Smooth muscle cell (in vitro differentiated cells): Measurements from ENCODE around the gene DNAJC16. TPM values are rescaled to one million over a fixed set of nuclear protein-coding genes. Genes with fewer than 3 reads are reported as not detected.

Experiments
- DNase-seq: peaks from one replicate; lab custom pipeline; 2025; ENCODE audit not compliant: unreplicated experiment; lab: John Stamatoyannopoulos, UW
- H2AFZ ChIP-seq: fragments of 200-600 bp; sonication (generic); 2 replicates; pipeline ENCODE4 v1.6.0; 2016; ENCODE audit warnings: antibody characterized with exemption, low read depth, mild to moderate bottlenecking
- H3F3A ChIP-seq: fragments of 200-600 bp; sonication (generic); 2 replicates; pipeline ENCODE4 v1.6.0; 2017; ENCODE audit warnings: antibody characterized with exemption, low read depth
- H3K27ac ChIP-seq: fragments of 200-600 bp; sonication (generic); 2 replicates; pipeline ENCODE4 v1.5.1; 2016; ENCODE audit warnings: low read depth, mild to moderate bottlenecking
- H3K27me3 ChIP-seq: fragments of 200-600 bp; sonication (generic); 2 replicates; pipeline ENCODE4 v1.6.1; 2016; ENCODE audit warnings: low read depth, mild to moderate bottlenecking
- H3K36me3 ChIP-seq: fragments of 200-600 bp; sonication (generic); 2 replicates; pipeline ENCODE4 v1.5.1; 2016; ENCODE audit warnings: low read depth
- H3K4me1 ChIP-seq: fragments of 200-600 bp; sonication (generic); 2 replicates; pipeline ENCODE4 v1.5.1; 2016; ENCODE audit warnings: low read depth
- H3K4me2 ChIP-seq: fragments of 200-600 bp; sonication (generic); 2 replicates; pipeline ENCODE4 v1.6.0; 2016; ENCODE audit warnings: mild to moderate bottlenecking
- H3K4me3 ChIP-seq: fragments of 200-600 bp; sonication (generic); 2 replicates; pipeline ENCODE4 v1.5.1; 2016; ENCODE audit warnings: mild to moderate bottlenecking
- H3K79me2 ChIP-seq: fragments of 200-600 bp; sonication (generic); 2 replicates; pipeline ENCODE4 v1.6.0; 2016; ENCODE audit warnings: low read depth, mild to moderate bottlenecking
- H3K9ac ChIP-seq: fragments of 200-600 bp; sonication (generic); 2 replicates; pipeline ENCODE4 v1.6.0; 2016; ENCODE audit warnings: low read depth
- H3K9me3 ChIP-seq: fragments of 200-600 bp; sonication (generic); replicated peaks from 2 replicates; pipeline ENCODE4 v1.5.1; 2016; ENCODE audit warnings: low read depth
- H4K20me1 ChIP-seq: fragments of 200-600 bp; sonication (generic); 2 replicates; pipeline ENCODE4 v1.6.0; 2016; ENCODE audit warnings: low read depth
- WGBS: methylation state at CpG from one replicate; pipeline ENCODE4 v1.1.7; 2016; ENCODE audit warnings: low lambda C conversion rate; 5-methylcytosine and 5-hydroxymethylcytosine counted together
- polyA plus RNA-seq: library from polyadenylated mRNA; unstranded; fragments of >200 nt; fragmentation: Nextera tagmentation; extraction: Ambion mirVana; gene quantifications from 2 replicates; pipeline ENCODE4 v1.2.1, GENCODE V29; 2016
- total RNA-seq: library from RNA; depleted of rRNA; stranded (reverse); fragments of >200 nt; gene quantifications from 2 replicates; pipeline ENCODE4 v1.2.3, GENCODE V29; 2014
- TF ChIP-seq, protein P1 (sequence below): fragments of 200-600 bp; sonication (generic); IDR thresholded peaks from 2 replicates; pipeline ENCODE4 v1.5.1; 2017; ENCODE audit warnings: borderline replicate concordance, mild to moderate bottlenecking, antibody characterized with exemption; ENCODE audit not compliant: insufficient read depth, poor library complexity, severe bottlenecking

The DNAJC16 gene
- total and polyA plus RNA-seq, 2 experiments from 2014 or later, result 4.0 to 18.3 TPM

DNA sequence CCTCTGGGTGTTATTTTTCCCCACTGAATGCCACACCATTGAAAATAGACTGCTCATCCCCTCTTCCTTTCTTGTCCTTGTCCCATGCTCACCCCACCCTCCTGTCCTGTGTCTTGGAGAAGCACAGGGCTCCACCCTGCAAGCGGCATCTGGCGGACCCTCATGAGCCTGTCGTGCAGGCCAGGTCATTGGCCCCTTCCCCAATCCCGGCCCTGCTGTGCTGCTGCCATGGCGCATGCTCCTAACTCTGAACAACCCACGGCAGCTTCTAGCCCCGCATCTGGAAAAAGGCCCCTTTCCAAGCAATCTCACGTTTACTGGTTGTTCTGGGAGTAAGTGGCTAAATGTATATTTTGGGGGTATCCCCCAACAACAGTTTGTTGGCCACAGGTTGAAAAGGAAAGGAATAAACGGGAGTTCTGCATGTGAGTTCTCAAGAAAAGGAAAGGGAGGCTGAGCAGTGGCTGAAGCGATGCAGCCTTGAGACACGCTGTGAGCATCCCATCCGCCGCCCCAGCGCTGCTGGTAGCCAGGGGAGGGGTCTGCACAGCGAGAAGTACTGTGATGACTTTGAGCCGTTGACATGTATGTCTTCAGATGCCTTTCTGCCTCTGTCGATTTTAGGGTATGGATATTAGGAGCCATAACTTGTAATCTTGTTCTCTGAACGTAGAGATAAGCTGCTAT is 41.9 kb downstream of the DNAJC16 start:
- H3K9me3 ChIP-seq, result no peaks in the 10 kb centered on the region
- no peaks in the 10 kb centered on the region for H3F3A ChIP-seq
- no peak for DNase-seq
- H3K79me2 ChIP-seq, result no peaks in the 10 kb centered on the region
- no peak overlapping the region for H3K27ac ChIP-seq
- peaks cover 3% of the 10 kb centered on the region for H3K4me1 ChIP-seq
- TF ChIP-seq, protein P1, sequence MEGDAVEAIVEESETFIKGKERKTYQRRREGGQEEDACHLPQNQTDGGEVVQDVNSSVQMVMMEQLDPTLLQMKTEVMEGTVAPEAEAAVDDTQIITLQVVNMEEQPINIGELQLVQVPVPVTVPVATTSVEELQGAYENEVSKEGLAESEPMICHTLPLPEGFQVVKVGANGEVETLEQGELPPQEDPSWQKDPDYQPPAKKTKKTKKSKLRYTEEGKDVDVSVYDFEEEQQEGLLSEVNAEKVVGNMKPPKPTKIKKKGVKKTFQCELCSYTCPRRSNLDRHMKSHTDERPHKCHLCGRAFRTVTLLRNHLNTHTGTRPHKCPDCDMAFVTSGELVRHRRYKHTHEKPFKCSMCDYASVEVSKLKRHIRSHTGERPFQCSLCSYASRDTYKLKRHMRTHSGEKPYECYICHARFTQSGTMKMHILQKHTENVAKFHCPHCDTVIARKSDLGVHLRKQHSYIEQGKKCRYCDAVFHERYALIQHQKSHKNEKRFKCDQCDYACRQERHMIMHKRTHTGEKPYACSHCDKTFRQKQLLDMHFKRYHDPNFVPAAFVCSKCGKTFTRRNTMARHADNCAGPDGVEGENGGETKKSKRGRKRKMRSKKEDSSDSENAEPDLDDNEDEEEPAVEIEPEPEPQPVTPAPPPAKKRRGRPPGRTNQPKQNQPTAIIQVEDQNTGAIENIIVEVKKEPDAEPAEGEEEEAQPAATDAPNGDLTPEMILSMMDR, result no peak
- no peak overlapping the region for H3K4me3 ChIP-seq
- H2AFZ ChIP-seq, result no peak overlapping the region
- no peaks in the 10 kb centered on the region for H4K20me1 ChIP-seq
- no peak overlapping the region for H3K4me2 ChIP-seq
- WGBS, result 93% methylated on average over 18 of the region's 18 CpGs
- peaks cover 9% of the 10 kb centered on the region for H3K36me3 ChIP-seq
- no peaks in the 10 kb centered on the region for H3K27me3 ChIP-seq
- H3K9ac ChIP-seq, result no peak overlapping the region

DNA sequence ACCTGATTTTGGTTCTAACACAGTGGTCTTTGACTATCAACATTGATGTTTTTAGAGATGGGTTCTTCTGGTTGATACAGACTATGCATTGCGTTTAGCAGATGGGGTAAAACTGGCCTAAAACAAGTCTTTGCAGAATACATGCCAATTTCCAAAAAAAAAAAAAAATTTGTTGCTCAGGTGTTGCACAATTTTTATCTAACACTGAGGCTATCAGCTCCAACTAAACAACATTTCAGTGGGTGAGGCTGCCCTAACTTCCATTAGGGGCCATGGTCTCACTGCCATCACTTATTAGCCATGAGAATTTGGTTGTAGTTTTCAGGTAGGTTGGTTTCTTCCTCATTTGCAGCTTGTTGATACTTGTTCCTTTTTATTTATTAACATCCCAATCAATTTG is 44.2 kb downstream of the DNAJC16 start:
- DNase-seq, result no peak
- 100% methylated on average over 1 of the region's 1 CpG for WGBS
- Histone ChIP-seq H3K4me2 (no peak overlapping the region), H3K9ac (no peak overlapping the region), H3K36me3 (peaks cover 9% of the 10 kb centered on the region), H3K27ac (no peak overlapping the region), H3K9me3 (no peaks in the 10 kb centered on the region), H3F3A (no peaks in the 10 kb centered on the region), H2AFZ (no peak overlapping the region), H3K79me2 (no peaks in the 10 kb centered on the region), H3K4me1 (peaks cover 5% of the 10 kb centered on the region), H3K27me3 (no peaks in the 10 kb centered on the region), H3K4me3 (no peak overlapping the region), H4K20me1 (no peaks in the 10 kb centered on the region)
- TF ChIP-seq, protein P1, result no peak

DNA sequence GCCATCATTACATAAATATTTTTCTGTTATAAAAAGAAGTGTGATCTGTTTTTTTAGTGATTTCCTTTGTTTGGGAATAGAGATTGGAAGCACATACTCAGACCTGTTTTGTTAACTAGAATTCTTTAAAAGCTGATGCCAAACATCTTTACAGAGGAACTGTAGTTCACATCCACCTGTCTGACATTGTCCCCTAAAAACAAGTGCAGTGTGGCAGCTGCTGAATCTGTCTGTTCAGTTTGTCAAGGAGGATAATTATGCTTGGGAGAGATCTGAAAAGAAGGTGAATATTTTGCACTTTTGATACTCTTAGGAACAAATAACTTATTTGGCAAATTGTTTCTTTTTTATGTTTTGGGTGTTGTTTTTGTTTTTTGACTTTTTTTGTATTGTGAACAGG is 44.6 kb downstream of the DNAJC16 start:
- no peaks in the 10 kb centered on the region for H3F3A ChIP-seq
- H3K4me3 ChIP-seq, result no peak overlapping the region
- no peaks in the 10 kb centered on the region for H3K79me2 ChIP-seq
- no peak overlapping the region for H3K9ac ChIP-seq
- peaks cover 5% of the 10 kb centered on the region for H3K4me1 ChIP-seq
- H4K20me1 ChIP-seq, result no peaks in the 10 kb centered on the region
- H3K27me3 ChIP-seq, result no peaks in the 10 kb centered on the region
- no peaks in the 10 kb centered on the region for H3K9me3 ChIP-seq
- no peak overlapping the region for H3K27ac ChIP-seq
- no peak overlapping the region for H2AFZ ChIP-seq
- TF ChIP-seq, protein P1, result no peak
- no peak overlapping the region for H3K4me2 ChIP-seq
- H3K36me3 ChIP-seq, result peaks cover 9% of the 10 kb centered on the region
- DNase-seq, result no peak

DNA sequence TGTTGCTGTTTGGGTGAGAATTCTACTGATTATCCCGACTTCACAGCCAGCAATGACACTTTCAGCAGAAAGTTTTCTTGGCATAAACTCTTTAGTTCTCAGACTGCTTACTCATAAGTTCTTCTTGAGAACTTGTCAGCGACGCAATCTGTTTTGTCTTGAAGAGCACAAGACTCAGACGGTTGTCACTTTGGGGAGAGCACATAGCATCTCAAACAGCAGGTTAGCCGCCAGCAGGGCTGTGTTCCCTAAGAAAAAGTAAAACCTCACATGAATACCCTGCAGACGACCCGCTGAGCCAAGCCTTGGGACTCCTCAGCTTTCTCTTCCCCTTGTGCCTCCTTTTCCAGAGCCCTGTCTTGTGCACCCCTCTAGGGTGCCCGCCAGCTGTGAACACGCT is 46.8 kb downstream of the DNAJC16 start:
- no peaks in the 10 kb centered on the region for H3K27me3 ChIP-seq
- no peaks in the 10 kb centered on the region for H3K79me2 ChIP-seq
- no peak overlapping the region for H2AFZ ChIP-seq
- no peak overlapping the region for H3K9ac ChIP-seq
- H3K4me1 ChIP-seq, result peaks cover 5% of the 10 kb centered on the region
- H3K27ac ChIP-seq, result no peak overlapping the region
- WGBS, result 69% methylated on average over 9 of the region's 9 CpGs
- TF ChIP-seq, protein P1, result no peak
- no peaks in the 10 kb centered on the region for H4K20me1 ChIP-seq
- no peaks in the 10 kb centered on the region for H3K9me3 ChIP-seq
- no peak overlapping the region for H3K4me3 ChIP-seq
- H3F3A ChIP-seq, result no peaks in the 10 kb centered on the region
- H3K36me3 ChIP-seq, result no peaks in the 10 kb centered on the region
- no peak overlapping the region for H3K4me2 ChIP-seq
- DNase-seq, result no peak
